Measurements from ENCODE around the gene AHSA1. TPM values are rescaled to one million over a fixed set of nuclear protein-coding genes. Genes with fewer than 3 reads are reported as not detected.

AHSA1 gene
- total RNA-seq, 4 donors from 2014 or later = 91.8 to 1,536 (median 141) TPM

DNA sequence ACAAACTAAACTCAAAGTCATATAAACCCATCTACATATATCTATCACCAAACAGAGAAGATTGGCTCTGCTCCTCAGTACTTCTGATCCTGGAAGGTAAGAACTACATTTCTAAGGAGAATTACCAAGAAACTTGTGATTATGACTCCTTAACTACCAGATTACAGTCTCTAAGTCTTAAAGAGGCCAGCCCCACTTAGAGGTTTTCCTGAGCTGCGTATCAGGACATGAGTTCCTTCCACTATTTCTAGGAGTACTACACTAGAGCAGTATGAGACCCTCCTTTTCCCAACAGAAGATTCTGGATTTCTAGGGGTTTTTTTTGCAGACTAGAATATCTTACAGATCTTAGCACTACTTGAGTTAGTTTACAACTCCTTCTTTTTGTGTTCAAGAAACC is 34.5 kb upstream of the AHSA1 start, which contains the start of gene NOXRED1:
NOXRED1 (minus strand) TSS at position 101 of the 400 bp plus-strand sequence. CDS start 634 bp downstream, outside the sequence.
- H3K9me3 ChIP-seq = peaks cover 0 to 14% of the 10 kb centered on the region in 2 donors
- H3K27me3 ChIP-seq = no peaks in the 10 kb centered on the region
- H3K4me1 ChIP-seq = no peaks in the 10 kb centered on the region
- intact Hi-C loops (cut with DNase I; ENCODE audit: low total_unique reads) = no loop called here
- TF ChIP-seq, protein P1, sequence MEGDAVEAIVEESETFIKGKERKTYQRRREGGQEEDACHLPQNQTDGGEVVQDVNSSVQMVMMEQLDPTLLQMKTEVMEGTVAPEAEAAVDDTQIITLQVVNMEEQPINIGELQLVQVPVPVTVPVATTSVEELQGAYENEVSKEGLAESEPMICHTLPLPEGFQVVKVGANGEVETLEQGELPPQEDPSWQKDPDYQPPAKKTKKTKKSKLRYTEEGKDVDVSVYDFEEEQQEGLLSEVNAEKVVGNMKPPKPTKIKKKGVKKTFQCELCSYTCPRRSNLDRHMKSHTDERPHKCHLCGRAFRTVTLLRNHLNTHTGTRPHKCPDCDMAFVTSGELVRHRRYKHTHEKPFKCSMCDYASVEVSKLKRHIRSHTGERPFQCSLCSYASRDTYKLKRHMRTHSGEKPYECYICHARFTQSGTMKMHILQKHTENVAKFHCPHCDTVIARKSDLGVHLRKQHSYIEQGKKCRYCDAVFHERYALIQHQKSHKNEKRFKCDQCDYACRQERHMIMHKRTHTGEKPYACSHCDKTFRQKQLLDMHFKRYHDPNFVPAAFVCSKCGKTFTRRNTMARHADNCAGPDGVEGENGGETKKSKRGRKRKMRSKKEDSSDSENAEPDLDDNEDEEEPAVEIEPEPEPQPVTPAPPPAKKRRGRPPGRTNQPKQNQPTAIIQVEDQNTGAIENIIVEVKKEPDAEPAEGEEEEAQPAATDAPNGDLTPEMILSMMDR (IDR thresholded peaks at IDR 0.05) = no peak
- no peak for TF ChIP-seq POLR2A (IDR thresholded peaks at IDR 0.05)
- no peak for DNase-seq
- H3K4me3 ChIP-seq = no peak within 1 kb of the TSS
- H3K36me3 ChIP-seq = no peaks in the 10 kb centered on the region
- no peak within 1 kb of the TSS for H3K27ac ChIP-seq

DNA sequence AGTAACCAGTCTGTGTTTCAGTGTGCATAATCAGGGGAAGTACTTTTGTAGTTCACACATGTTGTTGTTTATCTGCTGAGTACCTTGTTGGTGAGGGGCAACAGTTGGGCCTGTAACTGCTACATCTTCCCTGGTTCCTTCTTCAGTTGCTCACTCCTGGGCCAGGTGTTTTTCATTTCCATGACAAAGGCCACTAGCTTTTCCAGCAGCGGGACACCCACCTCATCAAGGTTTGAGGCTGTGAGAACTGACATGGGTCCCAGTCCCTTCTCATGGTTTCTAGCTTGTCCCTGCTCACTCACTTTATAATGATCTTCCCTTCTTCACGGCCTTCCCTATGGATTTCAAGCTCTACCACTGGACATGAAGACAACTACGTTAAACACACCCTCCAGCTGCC is 33.0 kb upstream of the AHSA1 start:
- TF ChIP-seq, protein P1 (IDR thresholded peaks at IDR 0.05) = no peak
- no peak for TF ChIP-seq POLR2A (IDR thresholded peaks at IDR 0.05)
- H3K27ac ChIP-seq = no peak overlapping the region
- intact Hi-C loops (cut with DNase I; ENCODE audit: low total_unique reads) = no loop called here
- no peaks in the 10 kb centered on the region for H3K4me1 ChIP-seq
- H3K4me3 ChIP-seq = no peak overlapping the region
- DNase-seq = no peak
- peaks cover 0 to 11% of the 10 kb centered on the region in 2 donors for H3K9me3 ChIP-seq
- no peaks in the 10 kb centered on the region for H3K36me3 ChIP-seq
- H3K27me3 ChIP-seq = no peaks in the 10 kb centered on the region

DNA sequence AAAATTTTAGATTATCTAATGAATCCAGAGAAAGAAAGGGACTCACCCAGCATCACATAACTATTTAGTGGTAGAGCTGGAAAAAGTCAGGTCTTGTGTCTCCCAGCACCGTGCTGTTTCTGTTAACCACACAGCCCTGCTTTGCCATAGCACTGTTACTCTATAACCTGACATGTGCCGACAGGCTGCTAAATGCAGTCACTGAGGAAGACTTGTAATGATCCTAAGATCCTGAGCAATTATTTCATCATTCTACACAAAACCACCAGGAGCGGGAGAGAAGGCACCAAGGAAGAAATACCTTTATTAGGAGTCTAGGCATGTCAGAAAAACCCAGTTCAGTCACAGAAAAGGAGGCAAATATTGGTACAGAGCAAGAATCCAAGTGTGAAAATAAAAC is 31.5 kb upstream of the AHSA1 start:
- intact Hi-C loops (cut with DNase I; ENCODE audit: low total_unique reads) = no loop called here
- TF ChIP-seq, protein P1 (IDR thresholded peaks at IDR 0.05) = no peak
- TF ChIP-seq POLR2A (IDR thresholded peaks at IDR 0.05) = no peak
- Histone ChIP-seq H3K9me3 (no peaks in the 10 kb centered on the region), H3K4me1 (no peaks in the 10 kb centered on the region), H3K4me3 (no peak overlapping the region), H3K36me3 (no peaks in the 10 kb centered on the region), H3K27me3 (no peaks in the 10 kb centered on the region), H3K27ac (no peak overlapping the region)
- DNase-seq = no peak

DNA sequence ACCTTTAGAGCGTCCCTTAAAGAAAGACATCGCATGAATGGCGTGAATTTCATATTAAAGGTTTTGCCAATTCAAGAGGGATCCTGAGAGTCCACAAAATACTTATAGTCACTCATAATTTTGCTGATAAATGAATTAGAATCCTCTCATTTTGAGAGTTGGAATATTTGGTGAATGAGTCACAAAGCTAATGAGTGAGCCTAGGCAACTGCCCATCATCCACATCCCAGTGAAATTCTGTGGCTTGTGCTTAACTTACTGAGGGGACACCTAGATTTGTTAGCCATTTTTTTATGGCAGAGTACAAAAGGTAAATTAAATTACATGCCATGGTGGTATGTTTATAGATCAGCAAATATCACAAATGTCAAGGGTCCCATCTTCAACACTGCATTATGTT is 21.9 kb upstream of the AHSA1 start:
- no peak for DNase-seq
- no peaks in the 10 kb centered on the region for H3K27me3 ChIP-seq
- H3K36me3 ChIP-seq = no peaks in the 10 kb centered on the region
- H3K9me3 ChIP-seq = no peaks in the 10 kb centered on the region
- H3K4me1 ChIP-seq = no peaks in the 10 kb centered on the region
- intact Hi-C loops (cut with DNase I; ENCODE audit: low total_unique reads) = no loop called here
- H3K4me3 ChIP-seq = no peak overlapping the region
- no peak overlapping the region for H3K27ac ChIP-seq
- TF ChIP-seq, protein P1 (IDR thresholded peaks at IDR 0.05) = no peak
- no peak for TF ChIP-seq POLR2A (IDR thresholded peaks at IDR 0.05)

DNA sequence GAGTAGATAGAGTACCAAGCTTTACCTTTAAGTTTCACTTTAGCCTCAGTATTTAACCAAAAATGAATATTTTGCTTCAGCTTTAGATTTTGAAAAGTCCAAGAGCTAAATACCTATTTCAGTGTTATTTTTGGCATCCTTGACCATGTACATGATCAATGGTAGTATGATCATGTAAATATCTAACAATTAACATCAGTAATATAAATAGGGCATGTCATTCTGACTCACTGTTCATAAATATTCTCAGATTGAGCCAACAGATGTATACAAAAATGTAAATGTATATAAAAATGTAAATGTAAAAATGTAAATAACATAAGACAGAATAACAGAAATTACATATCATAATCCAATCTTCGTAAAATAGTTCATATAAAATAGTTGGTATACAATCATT is 19.3 kb upstream of the AHSA1 start:
- Histone ChIP-seq H3K36me3 (no peaks in the 10 kb centered on the region), H3K4me1 (no peaks in the 10 kb centered on the region), H3K9me3 (no peaks in the 10 kb centered on the region), H3K27ac (no peak overlapping the region), H3K4me3 (no peak overlapping the region), H3K27me3 (no peaks in the 10 kb centered on the region)
- intact Hi-C loops (cut with DNase I; ENCODE audit: low total_unique reads) = no loop called here
- DNase-seq = no peak
- TF ChIP-seq, protein P1 (IDR thresholded peaks at IDR 0.05) = no peak
- TF ChIP-seq POLR2A (IDR thresholded peaks at IDR 0.05) = no peak
